Measurements from ENCODE around the gene ITFG1. TPM values are rescaled to one million over a fixed set of nuclear protein-coding genes. Genes with fewer than 3 reads are reported as not detected.

Gene ITFG1
- total RNA-seq, 1 experiment from 2014 or later = 18.0 TPM

GRCh38 chr16:47142821-47143676 lies 317.8 kb downstream of the ITFG1 start:
- H2BK120ac ChIP-seq (ENCODE audit: low read depth, low read length, poor library complexity, severe bottlenecking) = no peak overlapping the region

More at GRCh38 chr16:47142821-47143676, 317.8 kb downstream of the ITFG1 start:
- H3K27ac Mint-ChIP-seq = no peak overlapping the region
- H3K9me3 Mint-ChIP-seq = peaks cover 0 to 3% of the 10 kb centered on the region in 2 experiments; a peak in 1 of 5 replicates
- Histone ChIP-seq H4K8ac (replicated peaks; ENCODE audit: insufficient read length, low read depth, low read length) (no peak overlapping the region), H2AFZ (ENCODE audit: low read length) (no peak overlapping the region), H4K5ac (ENCODE audit: insufficient read length, low read depth, low read length) (no peak overlapping the region), H3K9me3 (ENCODE audit: control insufficient read depth, low read depth, low read length) (no peaks in the 10 kb centered on the region), H3K4me1 (ENCODE audit: insufficient read depth, low read length) (no peaks in the 10 kb centered on the region), H3K18ac (ENCODE audit: insufficient read length, low read depth, low read length) (no peak overlapping the region), H3K9ac (ENCODE audit: extremely low read depth, insufficient read length, low read length) (peak overlapping the region; percentile 2), H2BK12ac (ENCODE audit: insufficient read length, low read depth, low read length) (no peak overlapping the region), H3K4me2 (ENCODE audit: insufficient read depth, insufficient read length, low read length) (peak overlapping the region; percentile 54), H3K14ac (ENCODE audit: insufficient read depth, low read length) (peak overlapping the region; percentile 89; the same call in 1 of the 2 replicates), H2AK5ac (ENCODE audit: insufficient read length, low read length) (no peak overlapping the region), H3K27me3 (ENCODE audit: insufficient read depth, low read length) (peaks cover 3% of the 10 kb centered on the region; the same call in 1 of the 2 replicates), H3K79me2 (ENCODE audit: insufficient read depth, low read length) (peaks cover 1% of the 10 kb centered on the region; the same call in 1 of the 2 replicates), H2BK20ac (ENCODE audit: low read depth, low read length, poor library complexity, severe bottlenecking) (no peak overlapping the region), H2BK15ac (ENCODE audit: low read depth, low read length) (no peak overlapping the region), H3K56ac (ENCODE audit: insufficient read length, low read depth, low read length) (no peak overlapping the region), H3K23ac (ENCODE audit: insufficient read length, low read depth, low read length) (no peak overlapping the region), H4K20me1 (ENCODE audit: control insufficient read depth, insufficient read depth, insufficient read length) (no peaks in the 10 kb centered on the region), H3K23me2 (ENCODE audit: insufficient read length, low read depth, low read length, poor library complexity, severe bottlenecking) (peaks cover 16% of the 10 kb centered on the region), H2BK5ac (ENCODE audit: insufficient read length, low read length) (no peak overlapping the region), H3T11ph (ENCODE audit: low read length) (no peak overlapping the region), H3K4ac (ENCODE audit: low read depth, low read length) (no peak overlapping the region), H3K27ac (ENCODE audit: insufficient read length, low read depth, low read length) (no peak overlapping the region), H4K91ac (ENCODE audit: insufficient read length, low read depth, low read length) (no peak overlapping the region), H3K79me1 (ENCODE audit: insufficient read depth, low read depth, low read length, poor library complexity, severe bottlenecking) (no peaks in the 10 kb centered on the region)
- peak overlapping the region; percentile 70 to 83 for H3K4me3 Mint-ChIP-seq
- no peaks in the 10 kb centered on the region; a peak in 1 of 7 replicates for H3K36me3 Mint-ChIP-seq (ENCODE audit: insufficient read depth in 1 of 3, low read depth in 3 of 3)
- no CpG with 5 or more reads among the region's 111 CpGs for WGBS (ENCODE audit: extremely low coverage, insufficient read length, low lambda C conversion rate)
- peak; percentile 82 for DNase-seq
- H3K27me3 Mint-ChIP-seq (ENCODE audit: low read depth) = peaks cover 35% of the 10 kb centered on the region
- TF ChIP-seq CTCF (conservative IDR thresholded peaks at IDR 0.05) = peak; percentile 86
- peaks cover 21 to 30% of the 10 kb centered on the region in 2 experiments for H3K4me1 Mint-ChIP-seq
